Neural cell (in vitro differentiated cells): ENCODE results near the gene FTL. TPM values are rescaled to one million over a fixed set of nuclear protein-coding genes. Genes with fewer than 3 reads are reported as not detected.

ENCODE experiments used
- H2AFZ ChIP-seq: fragments of 200-600, 300-800 bp; sonication (generic), shearing (Covaris generic); 2 replicates; pipeline ENCODE4 v1.6.0; 2014; ENCODE audit warnings: low read depth, mild to moderate bottlenecking, antibody characterized with exemption, low read length, moderate library complexity
- H3F3A ChIP-seq: fragments of 200-600 bp; shearing (Covaris generic); 2 replicates; pipeline ENCODE4 v1.6.1; 2016; ENCODE audit warnings: mild to moderate bottlenecking, moderate library complexity, mixed read lengths, antibody characterized with exemption, low read length; ENCODE audit not compliant: insufficient read depth, poor library complexity, severe bottlenecking
- H3K27ac ChIP-seq: fragments of 200-600, 300-800 bp; sonication (generic), shearing (Covaris generic); 2 replicates; pipeline ENCODE4 v1.5.1; 2014; ENCODE audit warnings: mild to moderate bottlenecking, low read length, moderate library complexity
- H3K27me3 ChIP-seq: fragments of 300-800, 200-600 bp; sonication (generic), shearing (Covaris generic); 2 replicates; pipeline ENCODE4 v1.6.0; 2014; ENCODE audit warnings: mild to moderate bottlenecking, low read depth, low read length, moderate library complexity; ENCODE audit not compliant: insufficient read depth
- H3K36me3 ChIP-seq: fragments of 300-800, 200-600 bp; sonication (generic), shearing (Covaris generic); 2 replicates; pipeline ENCODE4 v1.5.1; 2014; ENCODE audit warnings: mild to moderate bottlenecking, antibody characterized with exemption, low read length, moderate library complexity; ENCODE audit not compliant: insufficient read depth
- H3K4me2 ChIP-seq: fragments of 300-800, 200-600 bp; sonication (generic), shearing (Covaris generic); 2 replicates; pipeline ENCODE4 v1.6.0; 2014; ENCODE audit warnings: mild to moderate bottlenecking, low read length
- H3K4me3 ChIP-seq: fragments of 300-800, 200-600 bp; sonication (generic), shearing (Covaris generic); 2 replicates; pipeline ENCODE4 v1.5.1; 2014; ENCODE audit warnings: mild to moderate bottlenecking, low read length, moderate library complexity
- H3K79me2 ChIP-seq: fragments of 200-600 bp; shearing (Covaris generic); replicated peaks from 2 replicates; pipeline ENCODE4 v1.6.0; 2014; ENCODE audit warnings: mild to moderate bottlenecking, low read length, moderate library complexity; ENCODE audit not compliant: insufficient read depth
- H3K9ac ChIP-seq: fragments of 300-800, 200-600 bp; sonication (generic), shearing (Covaris generic); 2 replicates; pipeline ENCODE4 v1.6.1; 2016; ENCODE audit warnings: mild to moderate bottlenecking, low read length, mixed read lengths
- H3K9me2 ChIP-seq: fragments of 200-600 bp; shearing (Covaris generic); 2 replicates; pipeline ENCODE4 v1.6.1; 2016; ENCODE audit warnings: mild to moderate bottlenecking, low read length, mixed read lengths; ENCODE audit not compliant: insufficient read depth
- H3K9me3 ChIP-seq: fragments of 200-600, 300-800 bp; sonication (generic), shearing (Covaris generic); 2 replicates; pipeline ENCODE4 v1.6.1; 2016; ENCODE audit warnings: mild to moderate bottlenecking, mixed run types, low read length, moderate library complexity, mixed read lengths
- H4K20me1 ChIP-seq: fragments of 200-600 bp; shearing (Covaris generic); 2 replicates; pipeline ENCODE4 v1.6.1; 2016; ENCODE audit warnings: mild to moderate bottlenecking, mixed run types; ENCODE audit not compliant: insufficient read depth
- EP300 ChIP-seq: fragments of 450-650 bp; conservative IDR thresholded peaks from 2 replicates; pipeline ENCODE4 v1.6.1; 2014; ENCODE audit warnings: antibody characterized with exemption, mild to moderate bottlenecking, moderate library complexity; ENCODE audit not compliant: poor library complexity, severe bottlenecking
- EZH2 ChIP-seq: fragments of 200-600, 300-800 bp; shearing (Covaris generic), sonication (generic); IDR thresholded peaks from 2 replicates; pipeline ENCODE4 v1.6.1; 2014; ENCODE audit warnings: antibody characterized with exemption, low read length, borderline replicate concordance, mild to moderate bottlenecking; ENCODE audit not compliant: insufficient read depth, poor library complexity, severe bottlenecking
- MXI1 ChIP-seq: fragments of 450-650 bp; conservative IDR thresholded peaks from 2 replicates; pipeline ENCODE4 v1.6.1; 2014; ENCODE audit warnings: antibody characterized with exemption, mild to moderate bottlenecking; ENCODE audit not compliant: poor library complexity, severe bottlenecking
- POLR2AphosphoS5 ChIP-seq: IDR thresholded peaks from 2 replicates; pipeline ENCODE4 v1.6.1; 2012
- RAD21 ChIP-seq: fragments of 450-650 bp; conservative IDR thresholded peaks from 2 replicates; pipeline ENCODE4 v1.6.1; 2014; ENCODE audit warnings: antibody characterized with exemption, mild to moderate bottlenecking, moderate library complexity
- SMC3 ChIP-seq: fragments of 450-650 bp; conservative IDR thresholded peaks from 2 replicates; pipeline ENCODE4 v1.6.1; 2014; ENCODE audit warnings: antibody characterized with exemption, mild to moderate bottlenecking, moderate library complexity; ENCODE audit not compliant: poor library complexity
- TAF1 ChIP-seq: IDR thresholded peaks from 2 replicates; pipeline ENCODE4 v1.6.1; 2012; ENCODE audit warnings: low read depth
- polyA plus RNA-seq: library from polyadenylated mRNA; depleted of rRNA; stranded (reverse); fragments of >200 nt; gene quantifications from 2 replicates; pipeline ENCODE4 v1.2.3, GENCODE V29; 2014
- TF ChIP-seq, protein P1 (sequence below): IDR thresholded peaks from 2 replicates; pipeline ENCODE4 v1.6.1; 2012; ENCODE audit warnings: borderline replicate concordance
- TF ChIP-seq, protein P2 (sequence below): fragments of 450-650 bp; IDR thresholded peaks from 2 replicates; pipeline ENCODE4 v1.5.1; 2014; ENCODE audit warnings: antibody characterized with exemption, mild to moderate bottlenecking, moderate library complexity; ENCODE audit not compliant: poor library complexity, severe bottlenecking

Gene FTL
- polyA plus RNA-seq, 1 donor from 2014 or later, result 886 TPM

DNA sequence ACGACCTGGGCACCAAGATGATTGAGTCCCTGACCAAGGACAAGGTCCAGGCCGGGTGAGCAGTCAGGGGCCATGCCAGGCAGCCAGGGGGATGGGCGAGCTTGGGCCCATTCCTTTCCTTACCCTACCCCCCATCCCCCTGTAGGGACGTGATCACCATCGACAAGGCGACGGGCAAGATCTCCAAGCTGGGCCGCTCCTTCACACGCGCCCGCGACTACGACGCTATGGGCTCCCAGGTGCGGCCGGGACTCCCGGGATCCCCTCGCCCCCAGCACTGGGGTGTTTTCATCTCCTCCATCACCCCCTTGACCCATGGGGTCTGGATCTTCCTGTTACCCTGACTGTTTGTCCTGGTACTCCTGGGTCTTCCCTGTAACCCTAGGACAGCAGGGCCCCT is 44.7 kb downstream of the FTL start:
- Histone ChIP-seq H3K9me3 (no peaks in the 10 kb centered on the region), H3F3A (no peaks in the 10 kb centered on the region), H3K4me3 (no peak overlapping the region), H3K79me2 (no peaks in the 10 kb centered on the region), H3K9me2 (no peaks in the 10 kb centered on the region), H3K27me3 (no peaks in the 10 kb centered on the region), H2AFZ (no peak overlapping the region), H3K4me2 (no peak overlapping the region), H4K20me1 (no peaks in the 10 kb centered on the region), H3K36me3 (no peaks in the 10 kb centered on the region), H3K9ac (no peak overlapping the region), H3K27ac (no peak overlapping the region)
- TF ChIP-seq POLR2AphosphoS5 (no peak), EP300 (no peak), SMC3 (no peak), TAF1 (no peak)
- TF ChIP-seq, protein P1, sequence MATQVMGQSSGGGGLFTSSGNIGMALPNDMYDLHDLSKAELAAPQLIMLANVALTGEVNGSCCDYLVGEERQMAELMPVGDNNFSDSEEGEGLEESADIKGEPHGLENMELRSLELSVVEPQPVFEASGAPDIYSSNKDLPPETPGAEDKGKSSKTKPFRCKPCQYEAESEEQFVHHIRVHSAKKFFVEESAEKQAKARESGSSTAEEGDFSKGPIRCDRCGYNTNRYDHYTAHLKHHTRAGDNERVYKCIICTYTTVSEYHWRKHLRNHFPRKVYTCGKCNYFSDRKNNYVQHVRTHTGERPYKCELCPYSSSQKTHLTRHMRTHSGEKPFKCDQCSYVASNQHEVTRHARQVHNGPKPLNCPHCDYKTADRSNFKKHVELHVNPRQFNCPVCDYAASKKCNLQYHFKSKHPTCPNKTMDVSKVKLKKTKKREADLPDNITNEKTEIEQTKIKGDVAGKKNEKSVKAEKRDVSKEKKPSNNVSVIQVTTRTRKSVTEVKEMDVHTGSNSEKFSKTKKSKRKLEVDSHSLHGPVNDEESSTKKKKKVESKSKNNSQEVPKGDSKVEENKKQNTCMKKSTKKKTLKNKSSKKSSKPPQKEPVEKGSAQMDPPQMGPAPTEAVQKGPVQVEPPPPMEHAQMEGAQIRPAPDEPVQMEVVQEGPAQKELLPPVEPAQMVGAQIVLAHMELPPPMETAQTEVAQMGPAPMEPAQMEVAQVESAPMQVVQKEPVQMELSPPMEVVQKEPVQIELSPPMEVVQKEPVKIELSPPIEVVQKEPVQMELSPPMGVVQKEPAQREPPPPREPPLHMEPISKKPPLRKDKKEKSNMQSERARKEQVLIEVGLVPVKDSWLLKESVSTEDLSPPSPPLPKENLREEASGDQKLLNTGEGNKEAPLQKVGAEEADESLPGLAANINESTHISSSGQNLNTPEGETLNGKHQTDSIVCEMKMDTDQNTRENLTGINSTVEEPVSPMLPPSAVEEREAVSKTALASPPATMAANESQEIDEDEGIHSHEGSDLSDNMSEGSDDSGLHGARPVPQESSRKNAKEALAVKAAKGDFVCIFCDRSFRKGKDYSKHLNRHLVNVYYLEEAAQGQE, result no peak
- TF ChIP-seq, protein P2, sequence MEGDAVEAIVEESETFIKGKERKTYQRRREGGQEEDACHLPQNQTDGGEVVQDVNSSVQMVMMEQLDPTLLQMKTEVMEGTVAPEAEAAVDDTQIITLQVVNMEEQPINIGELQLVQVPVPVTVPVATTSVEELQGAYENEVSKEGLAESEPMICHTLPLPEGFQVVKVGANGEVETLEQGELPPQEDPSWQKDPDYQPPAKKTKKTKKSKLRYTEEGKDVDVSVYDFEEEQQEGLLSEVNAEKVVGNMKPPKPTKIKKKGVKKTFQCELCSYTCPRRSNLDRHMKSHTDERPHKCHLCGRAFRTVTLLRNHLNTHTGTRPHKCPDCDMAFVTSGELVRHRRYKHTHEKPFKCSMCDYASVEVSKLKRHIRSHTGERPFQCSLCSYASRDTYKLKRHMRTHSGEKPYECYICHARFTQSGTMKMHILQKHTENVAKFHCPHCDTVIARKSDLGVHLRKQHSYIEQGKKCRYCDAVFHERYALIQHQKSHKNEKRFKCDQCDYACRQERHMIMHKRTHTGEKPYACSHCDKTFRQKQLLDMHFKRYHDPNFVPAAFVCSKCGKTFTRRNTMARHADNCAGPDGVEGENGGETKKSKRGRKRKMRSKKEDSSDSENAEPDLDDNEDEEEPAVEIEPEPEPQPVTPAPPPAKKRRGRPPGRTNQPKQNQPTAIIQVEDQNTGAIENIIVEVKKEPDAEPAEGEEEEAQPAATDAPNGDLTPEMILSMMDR, result no peak

DNA sequence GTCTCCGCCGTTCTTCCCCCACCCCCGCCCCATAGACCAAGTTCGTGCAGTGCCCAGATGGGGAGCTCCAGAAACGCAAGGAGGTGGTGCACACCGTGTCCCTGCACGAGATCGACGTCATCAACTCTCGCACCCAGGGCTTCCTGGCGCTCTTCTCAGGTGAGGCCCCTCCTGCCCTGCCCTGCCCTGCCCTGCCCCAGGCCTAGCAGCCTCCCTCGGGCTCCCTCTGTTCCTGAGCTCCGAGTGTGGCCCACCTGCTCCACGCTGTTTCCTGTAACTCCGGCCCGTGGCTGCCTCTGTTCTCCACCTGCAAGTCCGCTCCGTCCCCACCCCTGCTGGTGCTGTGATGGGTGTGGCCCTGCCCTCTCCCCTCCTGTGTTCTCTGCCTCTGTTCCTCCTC is 45.3 kb downstream of the FTL start:
- no peaks in the 10 kb centered on the region for H4K20me1 ChIP-seq
- no peak overlapping the region for H3K4me3 ChIP-seq
- H3K27ac ChIP-seq, result no peak overlapping the region
- no peaks in the 10 kb centered on the region for H3K9me3 ChIP-seq
- no peaks in the 10 kb centered on the region for H3K27me3 ChIP-seq
- TF ChIP-seq EZH2, result no peak
- TF ChIP-seq MXI1, result no peak
- TF ChIP-seq, protein P1, result no peak
- TF ChIP-seq TAF1, result no peak
- no peak for TF ChIP-seq RAD21
- no peak for TF ChIP-seq SMC3
- TF ChIP-seq, protein P2, result no peak
- TF ChIP-seq EP300, result no peak
- TF ChIP-seq POLR2AphosphoS5, result no peak
- H3K4me2 ChIP-seq, result no peak overlapping the region
- H2AFZ ChIP-seq, result no peak overlapping the region
- no peaks in the 10 kb centered on the region for H3K36me3 ChIP-seq
- H3K79me2 ChIP-seq, result no peaks in the 10 kb centered on the region
- H3K9me2 ChIP-seq, result no peaks in the 10 kb centered on the region
- H3K9ac ChIP-seq, result no peak overlapping the region
- no peaks in the 10 kb centered on the region for H3F3A ChIP-seq
